HepG2 (cell line): ENCODE results near the gene FGF18. TPM values are rescaled to one million over a fixed set of nuclear protein-coding genes. Genes with fewer than 3 reads are reported as not detected.

Source experiments
- BHLHE40 ChIP-seq: IDR thresholded peaks from 2 replicates; pipeline ENCODE4 v1.6.1; 2011; ENCODE audit warnings: low read length, improper control_type of control experiment
- ETV5 ChIP-seq: IDR thresholded peaks from 2 replicates; pipeline ENCODE4 v1.6.1; 2018; ENCODE audit warnings: missing biosample characterization, missing genetic modification reagents, inconsistent platforms, borderline replicate concordance
- GATA4 ChIP-seq: sonication (generic); IDR thresholded peaks from 2 replicates; pipeline ENCODE4 v1.6.1; 2016; ENCODE audit warnings: antibody characterized with exemption, low read depth, borderline replicate concordance
- ISL2 ChIP-seq: sonication (generic); formaldehyde crosslinking; IDR thresholded peaks from 2 replicates; pipeline ENCODE4 v1.5.0; 2020; ENCODE audit warnings: missing genetic modification reagents
- NR1H2 ChIP-seq: sonication (generic); formaldehyde crosslinking; IDR thresholded peaks from 2 replicates; pipeline ENCODE4 v1.8.1; 2022; ENCODE audit warnings: low read depth, missing genetic modification reagents, borderline replicate concordance
- PLSCR1 ChIP-seq: sonication (generic); formaldehyde crosslinking; IDR thresholded peaks from 2 replicates; pipeline ENCODE4 v1.5.0; 2020; ENCODE audit warnings: missing genetic modification reagents, mild to moderate bottlenecking, borderline replicate concordance
- RNF219 ChIP-seq: sonication (generic); formaldehyde crosslinking; IDR thresholded peaks from 2 replicates; pipeline ENCODE4 v1.5.0; 2020; ENCODE audit warnings: mild to moderate bottlenecking, missing genetic modification reagents
- SKIL ChIP-seq: sonication (generic); formaldehyde crosslinking; IDR thresholded peaks from 2 replicates; pipeline ENCODE4 v1.8.0; 2022; ENCODE audit warnings: missing genetic modification reagents, mild to moderate bottlenecking, moderate library complexity, borderline replicate concordance
- TIGD3 ChIP-seq: sonication (generic); formaldehyde crosslinking; IDR thresholded peaks from 2 replicates; pipeline ENCODE4 v1.5.1; 2020; ENCODE audit warnings: mild to moderate bottlenecking, missing genetic modification reagents, borderline replicate concordance
- UBTF ChIP-seq: sonication (generic); formaldehyde crosslinking; IDR thresholded peaks from 2 replicates; pipeline ENCODE4 v1.4.0; 2020; ENCODE audit warnings: mild to moderate bottlenecking, missing genetic modification reagents
- ZFP82 ChIP-seq: sonication (generic); formaldehyde crosslinking; IDR thresholded peaks from 2 replicates; pipeline ENCODE4 v1.5.1; 2020; ENCODE audit warnings: mild to moderate bottlenecking, missing genetic modification reagents, borderline replicate concordance
- ZNF280B ChIP-seq: sonication (generic); formaldehyde crosslinking; IDR thresholded peaks from 2 replicates; pipeline ENCODE4 v1.5.0; 2020; ENCODE audit warnings: missing genetic modification reagents, mild to moderate bottlenecking, borderline replicate concordance
- ZNF740 ChIP-seq: sonication (generic); formaldehyde crosslinking; IDR thresholded peaks from 2 replicates; pipeline ENCODE4 v1.4.0; 2020; ENCODE audit warnings: missing genetic modification reagents
- ZNF747 ChIP-seq: sonication (generic); formaldehyde crosslinking; IDR thresholded peaks from 2 replicates; pipeline ENCODE4 v1.8.1; 2023; ENCODE audit warnings: missing genetic modification reagents, mild to moderate bottlenecking, borderline replicate concordance
- ZNF816 ChIP-seq: sonication (generic); formaldehyde crosslinking; IDR thresholded peaks from 2 replicates; pipeline ENCODE4 v1.8.0; 2022; ENCODE audit warnings: missing genetic modification reagents, mild to moderate bottlenecking, borderline replicate concordance
- polyA plus RNA-seq, 8 experiments: library from polyadenylated mRNA; depleted of rRNA in 3 of 8; stranded (reverse) in 7 of 8; unstranded in 1 of 8; fragments of >200 nt; fragmentation: Illumina TruSeq in 4 of 8; extraction: Trizol in 4 of 8; gene quantifications; 2 replicates each; pipeline versions ENCODE4 v1.2.1 to v1.2.3, GENCODE V29; 2011 to 2016; ENCODE audit warnings: low read depth in 4 of 8, missing spikeins in 1 of 8, mixed read lengths in 1 of 8; ENCODE audit not compliant: insufficient read depth in 1 of 8
- total RNA-seq, 5 experiments: library from RNA; depleted of rRNA; stranded (reverse); fragments of >200 nt; fragmentation: Illumina TruSeq; extraction: Trizol; gene quantifications; 2 replicates each; pipeline ENCODE4 v1.2.3, GENCODE V29; 2016; ENCODE audit warnings: low read depth in 1 of 5

FGF18 gene
- total and polyA plus RNA-seq, 2 of the 13 experiments (the other 11 are each of a cell fraction or from before 2014, with no cell fraction given) = not detected

GRCh38 chr5:171387970-171388815 is 31.3 kb upstream of the FGF18 start (continued):
- TF ChIP-seq SKIL (peak; percentile 47; the same call in 1 of the 2 replicates), ISL2 (CRISPR knock-in tag) (peak; percentile 38; the same call in 1 of the 2 replicates), ETV5 (peak; percentile 63; the same call in 1 of the 2 replicates), PLSCR1 (CRISPR knock-in tag) (0 out of 2 replicates have a peak, but pooled peaks have one; percentile 80), BHLHE40 (peak; percentile 80), TIGD3 (CRISPR knock-in tag) (peak; percentile 74; the same call in 1 of the 2 replicates), ZNF816 (CRISPR knock-in tag) (peak; percentile 92), ZNF747 (CRISPR knock-in tag) (peak; percentile 39; the same call in 1 of the 2 replicates), NR1H2 (CRISPR knock-in tag) (peak; percentile 87; the same call in 1 of the 2 replicates), UBTF (peak; percentile 53; the same call in 1 of the 2 replicates), ZFP82 (CRISPR knock-in tag) (peak; percentile 98), RNF219 (no peak), ZNF740 (CRISPR knock-in tag) (peak; percentile 69; the same call in 1 of the 2 replicates), GATA4 (no peak), ZNF280B (CRISPR knock-in tag) (0 out of 2 replicates have a peak, but pooled peaks have one; percentile 24)
